GM13976 (cell line): ENCODE results near the gene C1RL.
"Not testable (repeated sequence)": the region's sequence is repeated elsewhere in the genome, so short reads cannot be mapped to it uniquely, and the experiment has no call there.

Experiments used
- DNase-seq: peaks from one replicate; pipeline ENCODE4 v3.0.0; 2012; ENCODE audit warnings: low spot score
- in situ Hi-C: fragments of 300-500 bp; cut with MboI; formaldehyde crosslinking; loops from one replicate; pipeline ENCODE4 v1.12.0; 2022; ENCODE audit warnings: low sequenced_read_pairs, mixed read lengths, inconsistent platforms; ENCODE audit not compliant: unreplicated experiment
- TF ChIP-seq, protein P1 (sequence below): IDR thresholded peaks from 2 replicates; pipeline ENCODE4 v1.5.1; 2012; ENCODE audit warnings: borderline replicate concordance, mild to moderate bottlenecking; ENCODE audit not compliant: insufficient read depth; ENCODE audit errors: extremely low read depth, missing control alignments, control extremely low read depth

C1RL gene

DNA sequence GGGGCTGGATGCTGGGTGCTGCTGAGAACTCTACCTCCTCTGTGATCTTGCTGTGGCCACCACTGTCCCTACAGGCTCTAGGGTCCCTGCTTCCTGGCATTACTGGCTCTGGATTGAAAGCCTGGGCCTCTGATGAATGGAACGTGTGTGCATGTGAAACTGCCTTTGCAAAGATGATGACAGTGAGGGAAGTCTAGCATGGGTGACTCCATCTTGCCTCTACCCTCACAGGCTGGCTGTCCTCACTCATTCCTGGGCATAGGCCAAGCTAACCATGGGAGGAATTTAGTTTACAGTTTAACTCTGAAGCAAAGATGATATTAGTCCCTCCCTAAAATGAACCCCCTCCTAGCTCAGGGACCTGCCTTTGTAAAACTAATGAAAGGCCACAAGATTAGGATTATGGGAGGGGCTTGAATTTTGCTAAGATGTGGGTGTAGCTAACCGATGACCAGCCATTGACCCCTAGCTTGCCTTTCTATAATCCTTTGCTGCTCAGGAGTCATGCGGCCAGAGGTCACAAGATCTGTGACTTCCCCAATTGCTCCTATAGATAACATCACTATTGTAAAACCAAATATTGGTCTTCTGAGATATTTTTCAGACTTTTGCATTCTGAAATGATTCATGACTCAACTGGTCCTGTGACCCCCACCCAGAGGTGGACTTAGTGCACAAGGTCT is 50.7 kb downstream of the C1RL start:
- in situ Hi-C loops, result no loop called here
- DNase-seq, result no peak
- TF ChIP-seq, protein P1, sequence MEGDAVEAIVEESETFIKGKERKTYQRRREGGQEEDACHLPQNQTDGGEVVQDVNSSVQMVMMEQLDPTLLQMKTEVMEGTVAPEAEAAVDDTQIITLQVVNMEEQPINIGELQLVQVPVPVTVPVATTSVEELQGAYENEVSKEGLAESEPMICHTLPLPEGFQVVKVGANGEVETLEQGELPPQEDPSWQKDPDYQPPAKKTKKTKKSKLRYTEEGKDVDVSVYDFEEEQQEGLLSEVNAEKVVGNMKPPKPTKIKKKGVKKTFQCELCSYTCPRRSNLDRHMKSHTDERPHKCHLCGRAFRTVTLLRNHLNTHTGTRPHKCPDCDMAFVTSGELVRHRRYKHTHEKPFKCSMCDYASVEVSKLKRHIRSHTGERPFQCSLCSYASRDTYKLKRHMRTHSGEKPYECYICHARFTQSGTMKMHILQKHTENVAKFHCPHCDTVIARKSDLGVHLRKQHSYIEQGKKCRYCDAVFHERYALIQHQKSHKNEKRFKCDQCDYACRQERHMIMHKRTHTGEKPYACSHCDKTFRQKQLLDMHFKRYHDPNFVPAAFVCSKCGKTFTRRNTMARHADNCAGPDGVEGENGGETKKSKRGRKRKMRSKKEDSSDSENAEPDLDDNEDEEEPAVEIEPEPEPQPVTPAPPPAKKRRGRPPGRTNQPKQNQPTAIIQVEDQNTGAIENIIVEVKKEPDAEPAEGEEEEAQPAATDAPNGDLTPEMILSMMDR, result no peak

- DNase-seq, in situ Hi-C loops: not testable (repeated sequence)
Measured at GRCh38 chr12:7055736-7056135, 53.3 kb downstream of the C1RL start.

DNA sequence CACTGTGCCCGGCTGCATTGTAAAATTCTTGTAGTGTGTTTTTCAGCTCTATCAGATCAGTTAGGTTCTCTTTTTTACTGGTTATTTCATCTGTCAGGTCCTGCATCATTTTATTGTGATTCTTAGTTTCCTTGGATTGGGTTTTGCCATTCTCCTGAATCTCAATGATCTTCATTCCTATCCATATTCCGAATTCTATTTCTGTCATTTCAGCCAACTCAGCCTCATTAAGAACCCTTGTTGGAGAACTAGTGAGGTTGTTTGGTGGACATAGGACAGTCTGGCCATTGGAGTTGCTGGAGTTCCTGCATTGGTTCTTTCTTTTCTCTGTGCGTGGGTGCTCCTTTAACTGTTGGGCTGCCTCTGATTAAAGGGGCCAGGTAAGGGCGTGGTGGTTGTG is 54.1 kb downstream of the C1RL start:
- in situ Hi-C loops, result no loop called here
- TF ChIP-seq, protein P1, result no peak

GRCh38 chr12:7049973-7050372 is 59.0 kb downstream of the C1RL start:
- DNase-seq, in situ Hi-C loops: not testable (repeated sequence)

More for the DNA sequence above, 54.1 kb downstream of the C1RL start:
- DNase-seq, result no peak

- in situ Hi-C loops, DNase-seq: not testable (repeated sequence)
Measured at GRCh38 chr12:7049445-7049951, 59.5 kb downstream of the C1RL start.

DNA sequence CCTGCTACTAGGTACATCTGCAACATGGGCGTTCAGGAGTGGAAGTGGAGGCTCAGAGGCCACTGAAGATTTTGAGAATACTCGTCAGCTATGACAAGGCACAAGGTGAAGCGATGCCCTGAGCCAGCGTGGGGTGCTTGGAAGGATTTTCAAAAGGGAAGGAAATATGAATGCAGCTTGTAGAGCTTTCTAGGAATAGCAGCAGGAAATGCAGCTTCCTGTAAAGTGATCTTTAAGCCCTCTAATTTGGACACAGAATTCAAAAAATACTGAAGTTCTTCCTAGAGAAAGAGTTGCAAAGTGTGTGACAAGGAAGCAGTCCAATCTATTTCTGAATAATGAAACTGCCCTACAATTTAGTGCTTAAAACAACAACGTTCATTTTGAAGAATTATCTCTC is 61.7 kb downstream of the C1RL start:
- TF ChIP-seq, protein P1, result no peak
- in situ Hi-C loops, result no loop called here
- no peak for DNase-seq

GRCh38 chr12:7046383-7047105 is 62.5 kb downstream of the C1RL start:
- TF ChIP-seq, protein P1, result no peak
- no peak for DNase-seq
- in situ Hi-C loops, result no loop called here

DNA sequence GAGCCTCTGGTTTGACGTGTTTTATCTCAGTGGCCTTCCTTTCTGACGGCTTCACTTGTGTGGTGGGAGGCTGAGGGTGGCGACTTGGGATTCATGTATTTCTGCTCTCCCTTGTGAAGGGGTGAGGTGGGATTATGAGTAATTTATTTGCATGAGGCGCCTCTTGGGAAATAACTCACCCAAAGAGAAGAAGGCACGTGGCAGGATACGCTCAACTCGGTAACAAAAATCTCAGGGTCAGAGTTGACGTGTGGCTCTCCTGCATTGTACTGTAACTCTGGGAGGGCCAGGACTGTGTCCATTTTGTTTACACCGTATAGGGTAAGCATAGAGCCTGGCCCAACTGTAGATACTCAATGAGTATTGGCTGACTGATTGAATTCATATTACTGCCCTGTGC is 63.1 kb downstream of the C1RL start:
- DNase-seq, result no peak
- in situ Hi-C loops, result no loop called here
- TF ChIP-seq, protein P1, result no peak
